Naive B cell (primary cell): ENCODE data around the gene ZNF689. TPM values are rescaled to one million over a fixed set of nuclear protein-coding genes. Genes with fewer than 3 reads are reported as not detected.
"Not testable (repeated sequence)": the region's sequence is repeated elsewhere in the genome, so short reads cannot be mapped to it uniquely, and the experiment has no call there.

ENCODE experiments used
- ATAC-seq, 2 donors: fragments of 150-1000 bp; cut with Tn5 transposase; 2 replicates each; pipeline ENCODE4 v1.10.0; 2021; ENCODE audit warnings: low read depth in 2 of 2, mild to moderate bottlenecking in 2 of 2, moderate library complexity in 2 of 2
- DNase-seq: peaks from one replicate; pipeline ENCODE4 v3.0.0; 2022
- H3K27ac Mint-ChIP-seq, 6 donors: one replicate each; pipeline ENCODE4 v1.8.0; 2020 to 2022; ENCODE audit warnings: mild to moderate bottlenecking in 6 of 6, mixed read lengths in 6 of 6, moderate library complexity in 5 of 6, inconsistent platforms in 2 of 6
- H3K27me3 Mint-ChIP-seq, 3 donors: one replicate each; pipeline ENCODE4 v1.8.0; 2021 to 2022; ENCODE audit warnings: mixed read lengths in 3 of 3, mild to moderate bottlenecking in 1 of 3
- H3K36me3 Mint-ChIP-seq, 2 donors: one replicate each; pipeline ENCODE4 v1.8.0; 2020 to 2022; ENCODE audit warnings: mixed read lengths in 2 of 2, inconsistent platforms in 1 of 2, mild to moderate bottlenecking in 1 of 2
- H3K4me1 Mint-ChIP-seq, 3 donors: one replicate each; pipeline ENCODE4 v1.8.0; 2020 to 2022; ENCODE audit warnings: mixed read lengths in 3 of 3, inconsistent platforms in 1 of 3, mild to moderate bottlenecking in 1 of 3, moderate library complexity in 1 of 3
- H3K4me3 Mint-ChIP-seq, 8 donors: one replicate each; pipeline ENCODE4 v1.8.0; 2020 to 2022; ENCODE audit warnings: mild to moderate bottlenecking in 8 of 8, mixed read lengths in 8 of 8, moderate library complexity in 8 of 8, inconsistent platforms in 2 of 8
- H3K9me3 Mint-ChIP-seq, 7 donors: one replicate each; pipeline ENCODE4 v1.8.0; 2020 to 2022; ENCODE audit warnings: mixed read lengths in 7 of 7, mild to moderate bottlenecking in 5 of 7, inconsistent platforms in 2 of 7, moderate library complexity in 1 of 7
- polyA plus RNA-seq, 6 donors: library from polyadenylated mRNA; unstranded; fragments of 300-500 nt; fragmentation: Illumina TruSeq; gene quantifications; one replicate each; pipeline ENCODE4 v1.2.3, GENCODE V29; 2021; ENCODE audit warnings: low read depth in 6 of 6

Gene ZNF689
- polyA plus RNA-seq, 6 donors from 2014 or later = 6.1 to 12.8 (median 10.5) TPM

DNA sequence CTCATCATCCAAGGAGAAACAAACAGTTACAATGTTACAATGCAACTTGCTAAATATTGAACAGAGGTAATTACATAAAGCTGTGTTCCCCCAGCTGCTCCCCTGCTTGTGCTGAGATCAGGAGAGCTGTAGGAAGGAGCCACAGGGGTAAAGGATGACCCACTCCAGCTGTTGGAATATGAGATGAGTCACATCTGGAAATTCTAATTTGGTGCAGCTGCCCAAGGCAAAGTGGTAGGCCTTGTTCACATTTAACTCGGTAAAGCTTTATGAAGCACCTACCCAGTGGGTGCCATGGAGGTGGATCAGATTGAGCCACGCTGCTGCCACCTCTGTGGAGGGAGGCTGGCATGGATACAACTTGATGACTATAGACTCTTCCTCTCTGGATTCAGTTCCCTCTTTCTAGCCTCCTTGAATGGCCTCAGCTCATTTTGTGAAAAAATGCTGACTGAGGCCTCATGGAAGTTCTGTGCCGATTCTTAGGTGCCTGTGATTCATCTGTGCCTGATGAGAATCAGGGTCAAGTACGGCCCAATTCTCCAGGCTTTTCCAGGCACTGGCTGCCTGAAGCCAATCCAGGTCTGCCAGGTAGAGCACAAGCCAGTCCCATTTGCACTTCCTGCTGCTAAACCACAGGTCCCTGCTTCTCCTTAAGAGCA, 7.4 kb downstream of the ZNF689 start:
- Mint-ChIP-seq H3K27ac (peak overlapping the region in 2 of 6 donors; percentile 54), H3K36me3 (peaks cover 9 to 13% of the 10 kb centered on the region in 2 donors), H3K27me3 (no peaks in the 10 kb centered on the region), H3K4me1 (peaks cover 0 to 9% (median 8%) of the 10 kb centered on the region in 3 donors), H3K9me3 (no peaks in the 10 kb centered on the region), H3K4me3 (no peak overlapping the region)
- ATAC-seq (no peak), DNase-seq (no peak)

- H3K9me3 Mint-ChIP-seq = no peaks in the 10 kb centered on the region
- no peak overlapping the region for H3K4me3 Mint-ChIP-seq
- H3K27me3 Mint-ChIP-seq = no peaks in the 10 kb centered on the region
- H3K27ac Mint-ChIP-seq = peak overlapping the region in 3 of 6 donors; percentile 11 to 70 (median 54)
- DNase-seq = no peak
- H3K4me1 Mint-ChIP-seq = peaks cover 0 to 9% (median 8%) of the 10 kb centered on the region in 3 donors
- peaks cover 9 to 13% of the 10 kb centered on the region in 2 donors for H3K36me3 Mint-ChIP-seq
- ATAC-seq = no peak
These were observed 8.2 kb downstream of the ZNF689 start for GRCh38 chr16:30601966-30602365.

GRCh38 chr16:30600929-30601328, 9.3 kb downstream of the ZNF689 start:
- DNase-seq (no peak), ATAC-seq (no peak)
- peak overlapping the region in 1 of 8 donors; percentile 24 for H3K4me3 Mint-ChIP-seq
- peaks cover 0 to 5% (median 3%) of the 10 kb centered on the region in 3 donors for H3K4me1 Mint-ChIP-seq
- no peaks in the 10 kb centered on the region for H3K9me3 Mint-ChIP-seq
- no peaks in the 10 kb centered on the region for H3K27me3 Mint-ChIP-seq
- peak overlapping the region in 2 of 6 donors; percentile 3 to 4 for H3K27ac Mint-ChIP-seq
- H3K36me3 Mint-ChIP-seq = peaks cover 9 to 13% of the 10 kb centered on the region in 2 donors

GRCh38 chr16:30600215-30600614, 10.0 kb downstream of the ZNF689 start:
- Mint-ChIP-seq H3K36me3 (peaks cover 9 to 12% of the 10 kb centered on the region in 2 donors), H3K27me3 (no peaks in the 10 kb centered on the region), H3K9me3 (no peaks in the 10 kb centered on the region), H3K4me1 (peaks cover 0 to 5% (median 3%) of the 10 kb centered on the region in 3 donors), H3K4me3 (no peak overlapping the region), H3K27ac (no peak overlapping the region)
- DNase-seq (no peak), ATAC-seq (no peak)

DNA sequence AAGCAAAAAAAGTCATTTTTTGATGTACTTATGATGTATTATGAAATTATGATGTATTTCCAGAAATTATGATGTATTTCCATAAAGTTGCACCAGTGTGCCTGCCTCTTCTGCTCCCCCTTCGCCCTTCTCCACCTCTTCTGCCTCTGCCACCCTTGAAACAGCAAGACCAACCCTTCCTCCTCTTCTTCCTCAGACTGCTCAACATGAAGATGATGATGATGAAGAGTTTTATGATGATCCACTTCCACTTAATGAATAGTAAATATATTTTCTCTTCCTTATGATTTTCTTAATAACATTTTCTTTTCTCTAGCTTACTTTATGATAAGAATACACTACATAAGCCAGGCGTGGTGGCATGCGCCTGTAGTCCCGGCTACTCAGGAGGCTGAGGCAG, 17.3 kb downstream of the ZNF689 start:
- ATAC-seq = no peak
- Mint-ChIP-seq H3K9me3 (no peaks in the 10 kb centered on the region), H3K4me3 (no peak overlapping the region), H3K36me3 (no peaks in the 10 kb centered on the region), H3K4me1 (no peaks in the 10 kb centered on the region), H3K27me3 (no peaks in the 10 kb centered on the region), H3K27ac (peak overlapping the region in 2 of 6 donors; percentile 2 to 44)
- no peak for DNase-seq

DNA sequence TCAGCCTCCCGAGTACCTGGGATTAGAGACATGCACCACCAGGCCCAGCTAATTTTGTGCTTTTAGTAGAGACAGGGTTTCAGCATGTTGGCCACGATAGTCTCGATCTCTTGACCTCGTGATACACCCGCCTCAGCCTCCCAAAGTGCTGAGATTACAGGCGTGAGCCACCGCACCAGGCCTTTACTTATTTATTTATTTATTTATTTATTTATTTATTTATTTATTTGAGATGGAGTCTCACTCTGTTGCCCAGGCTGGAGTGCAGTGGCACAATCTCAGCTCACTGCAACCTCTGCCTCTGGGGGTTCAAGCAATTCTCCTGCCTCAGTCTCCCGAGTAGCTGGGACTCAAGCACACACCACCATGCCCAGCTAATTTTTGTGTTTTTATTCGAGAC, 19.3 kb downstream of the ZNF689 start:
- peak overlapping the region in 1 of 8 donors; percentile 19 for H3K4me3 Mint-ChIP-seq
- not testable (repeated sequence) for DNase-seq, H3K36me3 Mint-ChIP-seq, H3K9me3 Mint-ChIP-seq, H3K27ac Mint-ChIP-seq, ATAC-seq, H3K27me3 Mint-ChIP-seq
- peaks cover 4 to 14% (median 5%) of the 10 kb centered on the region in 3 donors for H3K4me1 Mint-ChIP-seq

GRCh38 chr16:30589582-30589981, 20.6 kb downstream of the ZNF689 start:
- H3K4me3 Mint-ChIP-seq, H3K9me3 Mint-ChIP-seq, H3K27ac Mint-ChIP-seq, H3K27me3 Mint-ChIP-seq, DNase-seq, H3K36me3 Mint-ChIP-seq, ATAC-seq: not testable (repeated sequence)
- H3K4me1 Mint-ChIP-seq = peaks cover 12 to 23% (median 16%) of the 10 kb centered on the region in 3 donors

DNA sequence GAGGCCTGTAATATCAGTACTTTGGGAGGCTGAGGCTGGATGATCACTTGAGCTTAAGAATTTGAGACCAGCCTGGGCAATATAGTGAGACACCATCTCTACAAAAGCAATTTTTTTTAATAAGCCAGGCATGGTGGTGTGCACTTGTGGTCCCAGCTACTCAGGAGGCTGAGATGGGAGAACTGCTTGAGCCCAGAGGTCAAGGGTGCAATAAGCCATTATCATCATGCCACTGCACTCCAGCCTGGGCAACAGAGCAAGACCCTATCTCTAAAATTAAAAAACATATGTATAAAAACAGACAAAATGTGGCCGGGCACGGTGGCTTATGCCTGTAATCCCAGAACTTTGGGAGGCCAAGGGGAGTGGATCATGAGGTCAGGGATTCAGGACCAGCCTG, 21.5 kb downstream of the ZNF689 start:
- Mint-ChIP-seq H3K4me1 (peaks cover 12 to 29% (median 17%) of the 10 kb centered on the region in 3 donors), H3K27ac (no peak overlapping the region), H3K27me3 (no peaks in the 10 kb centered on the region), H3K4me3 (peak overlapping the region in 2 of 8 donors; percentile 25 to 30), H3K36me3 (no peaks in the 10 kb centered on the region), H3K9me3 (no peaks in the 10 kb centered on the region)
- DNase-seq (no peak), ATAC-seq (no peak)

GRCh38 chr16:30585400-30586191, 24.6 kb downstream of the ZNF689 start, which contains the start of gene ZNF785:
ZNF785 (minus strand) TSS chr16:30585697; CDS start chr16:30585611, 86 bp downstream.
- H3K9me3 Mint-ChIP-seq = no peaks in the 10 kb centered on the region
- peaks cover 0 to 3% of the 10 kb centered on the region in 2 donors for H3K36me3 Mint-ChIP-seq
- H3K27ac Mint-ChIP-seq = peak within 1 kb of the TSS; percentile 29 to 92 (median 78)
- H3K4me1 Mint-ChIP-seq = peaks cover 12 to 40% (median 22%) of the 10 kb centered on the region in 3 donors
- H3K4me3 Mint-ChIP-seq = peak within 1 kb of the TSS; percentile 87 to 97 (median 92)
- DNase-seq = peak; percentile 91
- peak; percentile 99 for ATAC-seq
- H3K27me3 Mint-ChIP-seq = no peaks in the 10 kb centered on the region

- H3K27ac Mint-ChIP-seq = peak overlapping the region in 5 of 6 donors; percentile 24 to 79 (median 63)
- H3K36me3 Mint-ChIP-seq = peaks cover 0 to 3% of the 10 kb centered on the region in 2 donors
- H3K27me3 Mint-ChIP-seq = no peaks in the 10 kb centered on the region
- no peak for DNase-seq
- peak overlapping the region; percentile 82 to 97 (median 90) for H3K4me3 Mint-ChIP-seq
- H3K4me1 Mint-ChIP-seq = peaks cover 12 to 40% (median 22%) of the 10 kb centered on the region in 3 donors
- no peaks in the 10 kb centered on the region for H3K9me3 Mint-ChIP-seq
- ATAC-seq = peak; percentile 10 to 18
These were observed 25.2 kb downstream of the ZNF689 start for GRCh38 chr16:30585022-30585399.

- Mint-ChIP-seq H3K36me3 (peaks cover 0 to 3% of the 10 kb centered on the region in 2 donors), H3K9me3 (no peaks in the 10 kb centered on the region), H3K4me1 (peaks cover 12 to 40% (median 22%) of the 10 kb centered on the region in 3 donors), H3K27ac (peak overlapping the region in 1 of 6 donors; percentile 75), H3K4me3 (peak overlapping the region in 2 of 8 donors; percentile 36 to 68), H3K27me3 (no peaks in the 10 kb centered on the region)
- ATAC-seq (no peak), DNase-seq (no peak)
These were observed 27.4 kb downstream of the ZNF689 start for GRCh38 chr16:30582611-30583340.

- no peak for ATAC-seq
- H3K27me3 Mint-ChIP-seq = no peaks in the 10 kb centered on the region
- H3K27ac Mint-ChIP-seq = no peak overlapping the region
- peaks cover 0 to 3% of the 10 kb centered on the region in 2 donors for H3K36me3 Mint-ChIP-seq
- no peak for DNase-seq
- H3K4me3 Mint-ChIP-seq = peak overlapping the region in 1 of 8 donors; percentile 12
- no peaks in the 10 kb centered on the region for H3K9me3 Mint-ChIP-seq
- peaks cover 12 to 31% (median 22%) of the 10 kb centered on the region in 3 donors for H3K4me1 Mint-ChIP-seq
These were observed 28.7 kb downstream of the ZNF689 start for GRCh38 chr16:30581457-30581856.

DNA sequence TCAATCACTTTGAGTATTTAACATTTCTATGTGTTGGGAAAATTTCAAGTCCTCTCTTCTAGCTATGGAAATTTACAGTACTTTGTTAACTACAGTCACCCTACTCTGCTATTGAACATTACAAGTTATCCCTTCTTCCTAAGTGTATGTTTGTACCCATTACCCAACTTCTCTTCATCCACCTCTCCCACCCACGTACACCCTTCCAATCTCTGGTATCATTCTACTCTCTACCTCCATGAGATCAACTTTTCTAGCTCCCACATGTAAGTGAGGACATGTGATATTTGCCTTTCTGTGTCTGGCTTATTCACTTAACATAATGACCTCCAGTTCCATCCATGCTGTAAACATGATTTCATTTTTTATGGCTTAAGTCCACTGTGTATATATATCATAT, 35.5 kb downstream of the ZNF689 start:
- no peaks in the 10 kb centered on the region for H3K27me3 Mint-ChIP-seq

More for the DNA sequence above, 35.5 kb downstream of the ZNF689 start:
- Mint-ChIP-seq H3K9me3 (no peaks in the 10 kb centered on the region), H3K36me3 (no peaks in the 10 kb centered on the region), H3K4me1 (peaks cover 13 to 20% (median 14%) of the 10 kb centered on the region in 3 donors), H3K27ac (no peak overlapping the region), H3K4me3 (peak overlapping the region in 1 of 8 donors; percentile 17)
- DNase-seq = no peak
- ATAC-seq = no peak
